Spinal cord (tissue), 10 donors: Measurements from ENCODE around the gene PI4KA. TPM values are rescaled to one million over a fixed set of nuclear protein-coding genes. Genes with fewer than 3 reads are reported as not detected.

Experiments
- DNase-seq, 6 donors: peaks; one replicate each; pipeline versions ENCODE4 v3.0.0 to v3.0.0-alpha.2; 2013 to 2015; ENCODE audit warnings: low spot score in 6 of 6, low read depth in 4 of 6
- H3K27ac ChIP-seq: one replicate; pipeline ENCODE4 v1.5.1; 2013; ENCODE audit warnings: low read depth, low read length, control low read depth
- H3K27me3 ChIP-seq: one replicate; pipeline ENCODE4 v1.6.1; 2013; ENCODE audit warnings: low read length; ENCODE audit not compliant: control insufficient read depth, insufficient read depth
- H3K36me3 ChIP-seq: one replicate; pipeline ENCODE4 v1.6.1; 2013; ENCODE audit warnings: low read length; ENCODE audit not compliant: control insufficient read depth, insufficient read depth
- H3K4me1 ChIP-seq: one replicate; pipeline ENCODE4 v1.6.1; 2013; ENCODE audit warnings: low read length; ENCODE audit not compliant: control insufficient read depth, insufficient read depth
- H3K4me3 ChIP-seq: one replicate; pipeline ENCODE4 v1.5.1; 2013; ENCODE audit warnings: low read depth, low read length, control low read depth
- H3K9me3 ChIP-seq: one replicate; pipeline ENCODE4 v1.6.1; 2013; ENCODE audit warnings: low read length; ENCODE audit not compliant: control insufficient read depth, insufficient read depth
- WGBS: methylation state at CpG from one replicate; pipeline ENCODE4 v1.1.5; 2013; ENCODE audit warnings: missing lambda C conversion rate; ENCODE audit not compliant: insufficient coverage; 5-methylcytosine and 5-hydroxymethylcytosine counted together
- polyA plus RNA-seq, 2 donors: library from polyadenylated mRNA; unstranded; fragments of 120-200 nt; gene quantifications; one replicate each; pipeline ENCODE4 v1.2.1, GENCODE V29; 2013; ENCODE audit not compliant: insufficient read length in 2 of 2
- total RNA-seq, 2 donors: library from RNA; depleted of rRNA in 1 of 2; stranded (reverse); fragments of 120-200 nt in 1 of 2; fragments of >200 nt in 1 of 2; gene quantifications; one replicate each; pipeline versions ENCODE4 v1.2.3 to v1.2.4, GENCODE V29; 2013 to 2014
- donor health status: healthy.

The PI4KA gene
- total and polyA plus RNA-seq, 4 donors: 57.6 to 136 (median 89.5) TPM

DNA sequence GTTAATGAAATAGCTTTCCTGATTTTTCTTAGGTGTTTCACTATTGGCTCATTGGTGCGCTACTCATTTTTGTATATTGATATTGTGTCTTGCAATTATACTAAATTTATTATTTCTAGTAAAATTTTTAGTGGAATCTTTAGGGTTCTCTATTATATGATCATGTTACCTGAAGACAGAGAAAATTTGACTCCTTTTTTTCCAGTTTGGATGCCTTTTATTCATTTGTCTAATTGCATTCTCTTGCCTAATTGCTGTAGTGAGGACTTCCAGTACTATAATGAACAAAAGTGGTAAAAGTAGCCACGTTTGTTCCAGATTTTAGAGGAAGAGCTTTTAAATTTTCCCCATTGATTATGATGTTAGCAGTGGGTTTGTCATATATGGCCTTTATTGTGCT, 198.7 kb downstream of the PI4KA start:
- Histone ChIP-seq H3K36me3 (no peaks in the 10 kb centered on the region), H3K27me3 (peaks cover 2% of the 10 kb centered on the region), H3K9me3 (no peaks in the 10 kb centered on the region), H3K27ac (no peak overlapping the region), H3K4me1 (no peaks in the 10 kb centered on the region), H3K4me3 (no peak overlapping the region)
- WGBS: 29% methylated on average over 1 of the region's 2 CpGs
- no peak for DNase-seq

DNA sequence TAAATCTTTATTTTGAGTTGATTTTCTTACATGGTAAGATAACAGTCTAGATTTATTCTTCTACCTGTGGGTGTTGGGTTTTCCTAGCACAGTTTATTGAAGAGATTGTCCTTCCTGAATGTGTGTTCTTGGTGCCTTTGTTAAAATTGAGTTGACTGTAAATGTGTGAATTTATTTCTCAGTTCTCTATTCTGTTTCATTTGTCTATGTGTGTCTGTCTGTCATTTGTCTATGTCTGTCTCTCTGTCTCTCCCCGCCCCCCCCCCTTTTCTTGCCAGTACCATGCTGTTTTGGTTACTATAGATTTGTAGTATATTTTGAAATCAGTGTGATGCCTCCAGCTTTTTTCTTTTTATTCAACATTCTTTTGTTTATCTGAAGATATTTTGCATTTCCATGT, 199.4 kb downstream of the PI4KA start:
- DNase-seq: no peak
- Histone ChIP-seq H3K27ac (no peak overlapping the region), H3K4me3 (no peak overlapping the region), H3K9me3 (no peaks in the 10 kb centered on the region), H3K36me3 (no peaks in the 10 kb centered on the region), H3K27me3 (peaks cover 2% of the 10 kb centered on the region), H3K4me1 (no peaks in the 10 kb centered on the region)
- WGBS: no CpG with 5 or more reads among the region's 1 CpG

DNA sequence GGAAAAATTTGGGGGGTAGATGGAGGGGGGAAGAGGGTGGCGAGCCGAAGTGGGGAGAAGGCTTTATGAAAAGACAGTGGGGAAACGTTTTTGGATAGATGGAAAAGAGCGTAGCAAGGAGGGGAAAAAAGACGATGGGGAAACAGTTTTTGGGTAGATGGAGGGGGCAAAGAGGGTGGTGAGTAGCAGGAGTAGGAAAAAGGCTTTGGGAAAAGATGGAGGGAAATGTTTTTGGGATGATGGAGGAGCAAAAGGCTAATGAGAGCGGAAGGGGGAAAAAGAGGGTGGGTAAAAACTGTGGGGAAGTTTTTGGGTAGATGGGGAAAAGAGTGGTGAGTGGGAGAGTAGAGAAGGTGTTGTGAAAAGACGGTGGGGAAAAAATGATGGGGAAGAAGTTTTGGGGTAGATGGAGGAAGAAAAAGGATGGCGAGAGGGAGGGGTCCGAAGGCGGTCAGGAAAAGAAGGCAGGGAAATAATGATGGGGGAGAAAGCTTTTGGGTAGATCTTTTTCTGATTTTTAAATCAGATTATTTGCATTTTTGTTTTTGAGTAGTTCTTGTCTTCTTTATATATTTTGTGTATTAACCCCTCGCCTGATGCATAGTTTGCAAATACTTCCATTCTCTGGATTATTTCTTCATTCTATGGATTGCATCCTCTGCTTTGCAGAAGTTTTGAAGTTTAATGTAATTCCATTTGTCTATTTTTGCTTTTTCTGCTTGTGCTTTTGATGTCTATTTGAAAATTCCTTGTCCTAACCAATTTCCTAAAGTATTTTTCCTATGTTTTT, 200.0 kb downstream of the PI4KA start:
- H3K4me3 ChIP-seq: no peak overlapping the region
- no peaks in the 10 kb centered on the region for H3K36me3 ChIP-seq
- peaks cover 2% of the 10 kb centered on the region for H3K27me3 ChIP-seq
- WGBS: 69% methylated on average over 7 of the region's 11 CpGs
- H3K27ac ChIP-seq: no peak overlapping the region
- no peaks in the 10 kb centered on the region for H3K9me3 ChIP-seq
- no peak for DNase-seq
- H3K4me1 ChIP-seq: no peaks in the 10 kb centered on the region

DNA sequence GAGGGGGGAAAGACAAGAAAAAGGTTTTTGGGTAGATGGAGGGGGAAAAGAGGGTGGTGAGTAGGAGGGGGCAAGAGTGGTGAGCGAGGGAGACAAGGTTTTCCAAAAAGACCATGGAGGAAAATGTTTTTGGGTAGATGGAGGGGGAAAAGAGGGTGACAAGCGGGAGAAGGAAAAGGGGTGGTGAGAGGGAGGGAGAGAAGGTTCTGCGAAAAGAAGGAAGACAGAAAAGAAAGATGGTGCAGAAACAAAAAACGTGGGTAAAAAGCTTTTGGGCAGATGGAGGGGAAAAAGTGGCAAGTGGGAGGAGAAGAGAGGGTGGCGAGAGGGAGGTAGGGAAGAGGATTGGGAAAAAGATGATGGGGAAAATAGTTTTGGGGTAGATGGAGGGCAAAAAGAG, 200.6 kb downstream of the PI4KA start:
- Histone ChIP-seq H3K27me3 (peaks cover 2% of the 10 kb centered on the region), H3K4me1 (no peaks in the 10 kb centered on the region), H3K36me3 (no peaks in the 10 kb centered on the region), H3K9me3 (no peaks in the 10 kb centered on the region), H3K27ac (no peak overlapping the region), H3K4me3 (no peak overlapping the region)
- WGBS: 79% methylated on average over 5 of the region's 5 CpGs
- no peak for DNase-seq

Other genes with a start within 250 kb of the PI4KA start
- 100 to 1,000 TPM in 1 of 2 donors, 10 to 100 TPM in 1; 52.2 to 201 TPM for gene SERPIND1, start 84.7 kb downstream of the PI4KA start, total RNA-seq
- 10 to 100 TPM in 1 of 2 donors, 1 to 10 TPM in 1; 9.6 to 70.4 TPM for gene SERPIND1, start 84.7 kb downstream of the PI4KA start, polyA plus RNA-seq
- 10 to 100 TPM; 11.5 to 21.8 TPM for gene SNAP29, start 196 bp upstream of the PI4KA start, total RNA-seq
- gene SNAP29, start 196 bp upstream of the PI4KA start, polyA plus RNA-seq: 10 to 100 TPM; 29.0 to 33.3 TPM
- gene CRKL, start 58.6 kb upstream of the PI4KA start, total RNA-seq: 10 to 100 TPM; 55.2 to 63.6 TPM
- 10 to 100 TPM; 65.5 to 88.0 TPM for gene CRKL, start 58.6 kb upstream of the PI4KA start, polyA plus RNA-seq
- 100 to 1,000 TPM in 1 of 2 donors, 10 to 100 TPM in 1; 29.4 to 147 TPM for gene AIFM3, start 108.4 kb upstream of the PI4KA start, total RNA-seq
- gene AIFM3, start 108.4 kb upstream of the PI4KA start, polyA plus RNA-seq: 10 to 100 TPM; 31.1 to 49.0 TPM
- gene LZTR1, start 123.5 kb upstream of the PI4KA start, total RNA-seq: 10 to 100 TPM; 44.8 to 66.6 TPM
- 10 to 100 TPM; 68.5 to 93.6 TPM for gene LZTR1, start 123.5 kb upstream of the PI4KA start, polyA plus RNA-seq
- 10 to 100 TPM; 15.1 to 37.2 TPM for gene THAP7, start 143.3 kb upstream of the PI4KA start, total RNA-seq
- 10 to 100 TPM; 29.4 to 30.9 TPM for gene THAP7, start 143.3 kb upstream of the PI4KA start, polyA plus RNA-seq
- 1 to 10 TPM; 1.6 to 3.3 TPM for gene P2RX6, start 156.4 kb upstream of the PI4KA start, total RNA-seq
- 1 to 10 TPM; 3.7 to 8.4 TPM for gene P2RX6, start 156.4 kb upstream of the PI4KA start, polyA plus RNA-seq
- 1 to 10 TPM; 1.5 to 4.1 TPM for gene SLC7A4, start 173.8 kb upstream of the PI4KA start, total RNA-seq
- 1 to 10 TPM; 7.4 to 9.0 TPM for gene SLC7A4, start 173.8 kb upstream of the PI4KA start, polyA plus RNA-seq
- gene LRRC74B, start 187.1 kb upstream of the PI4KA start, total RNA-seq: 1 to 10 TPM in 1 of 2 donors, not detected in 1; 4.7 TPM
- gene LRRC74B, start 187.1 kb upstream of the PI4KA start, polyA plus RNA-seq: 1 to 10 TPM; 1.5 to 1.7 TPM